ENCODE results near the gene ATP9A. TPM values are rescaled to one million over a fixed set of nuclear protein-coding genes. Genes with fewer than 3 reads are reported as not detected.

Gene ATP9A
- total and polyA plus RNA-seq, 2 of the 8 experiments (the other 6 are each of a cell fraction or from before 2014, with no cell fraction given), result 5.0 to 6.4 TPM

GRCh38 chr20:51616060-51616459 is 152.1 kb downstream of the ATP9A start (continued):
- TF ChIP-seq CHD7 (IDR thresholded peaks at IDR 0.05; ENCODE audit: insufficient replicate concordance, low read length) (no peak), CHD1 (IDR thresholded peaks at IDR 0.05; ENCODE audit: low read depth, low read length) (no peak), RXRA (IDR thresholded peaks at IDR 0.05; ENCODE audit: insufficient read depth, low read depth, low read length) (no peak), EGR1 (IDR thresholded peaks at IDR 0.05; ENCODE audit: borderline replicate concordance, low read depth, low read length) (no peak), EP300 (IDR thresholded peaks at IDR 0.05; ENCODE audit: borderline replicate concordance in 1 of 2, low read depth in 2 of 2, low read length in 2 of 2) (no peak), TBP (IDR thresholded peaks at IDR 0.05; ENCODE audit: low read depth, low read length) (no peak), CTCF (IDR thresholded peaks at IDR 0.05; ENCODE audit: control extremely low read depth in 1 of 3, insufficient read depth in 1 of 3, low read depth in 1 of 3, low read length in 3 of 3) (peak; percentile 46 to 47 (median 47); a peak in 3 of 4 replicates), TAF7 (optimal IDR thresholded peaks at IDR 0.05; ENCODE audit: borderline replicate concordance, low read depth, low read length) (no peak), YY1 (IDR thresholded peaks at IDR 0.05; ENCODE audit: low read depth, low read length) (no peak)

All from H1 (cell line).